GM18868 (cell line): ENCODE measurements around the gene OARD1.
"Not testable (repeated sequence)": the region's sequence is repeated elsewhere in the genome, so short reads cannot be mapped to it uniquely, and the experiment has no call there.

Experiments used
- ATAC-seq: cut with Tn5 transposase; IDR thresholded peaks from one replicate; pipeline ENCODE4 v1.9.1; 2021; ENCODE audit warnings: mild to moderate bottlenecking, moderate library complexity; ENCODE audit not compliant: unreplicated experiment

The OARD1 gene

DNA sequence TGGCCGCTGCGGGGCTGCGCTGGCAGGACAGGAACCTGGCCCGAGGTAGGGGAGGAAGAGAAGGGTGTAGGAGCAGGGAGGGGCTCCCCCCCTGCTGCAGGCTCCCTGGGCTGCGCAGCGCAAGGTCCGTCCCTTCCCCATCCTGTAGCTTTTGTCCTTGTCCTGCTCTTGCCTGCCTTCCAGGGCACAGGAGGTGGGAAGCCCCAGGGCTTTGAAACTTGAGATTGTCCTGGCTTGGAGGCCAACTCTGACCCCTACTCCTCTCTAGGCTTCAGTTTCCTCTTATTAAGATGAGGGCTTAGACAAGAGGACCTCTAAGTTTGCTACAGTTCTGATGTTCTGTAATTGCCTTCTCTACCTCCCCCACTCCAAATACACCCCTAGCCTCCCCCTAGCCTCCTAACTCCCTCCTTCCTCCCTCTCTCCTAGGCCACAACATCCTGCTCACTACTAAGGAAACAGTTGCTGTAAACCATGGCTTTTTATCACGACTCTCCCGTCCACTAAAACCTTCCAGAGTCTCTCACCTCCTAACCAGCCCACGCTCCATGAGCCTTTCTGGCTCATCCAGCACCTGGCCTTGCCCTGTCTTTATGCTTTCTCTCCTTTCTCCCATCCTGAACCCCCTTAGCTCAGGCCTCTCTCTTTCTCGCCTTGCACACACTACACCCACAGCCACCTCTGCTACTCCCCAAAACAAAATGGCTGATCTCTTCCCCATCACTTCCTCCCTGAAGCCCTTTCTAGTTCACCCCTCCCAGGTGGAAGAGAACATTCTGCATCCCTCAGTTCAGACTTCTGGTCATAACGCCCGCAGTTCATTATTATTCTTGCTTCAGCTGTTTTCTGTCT lies 43.4 kb downstream of the OARD1 start:
- ATAC-seq, result peak; percentile 27

DNA sequence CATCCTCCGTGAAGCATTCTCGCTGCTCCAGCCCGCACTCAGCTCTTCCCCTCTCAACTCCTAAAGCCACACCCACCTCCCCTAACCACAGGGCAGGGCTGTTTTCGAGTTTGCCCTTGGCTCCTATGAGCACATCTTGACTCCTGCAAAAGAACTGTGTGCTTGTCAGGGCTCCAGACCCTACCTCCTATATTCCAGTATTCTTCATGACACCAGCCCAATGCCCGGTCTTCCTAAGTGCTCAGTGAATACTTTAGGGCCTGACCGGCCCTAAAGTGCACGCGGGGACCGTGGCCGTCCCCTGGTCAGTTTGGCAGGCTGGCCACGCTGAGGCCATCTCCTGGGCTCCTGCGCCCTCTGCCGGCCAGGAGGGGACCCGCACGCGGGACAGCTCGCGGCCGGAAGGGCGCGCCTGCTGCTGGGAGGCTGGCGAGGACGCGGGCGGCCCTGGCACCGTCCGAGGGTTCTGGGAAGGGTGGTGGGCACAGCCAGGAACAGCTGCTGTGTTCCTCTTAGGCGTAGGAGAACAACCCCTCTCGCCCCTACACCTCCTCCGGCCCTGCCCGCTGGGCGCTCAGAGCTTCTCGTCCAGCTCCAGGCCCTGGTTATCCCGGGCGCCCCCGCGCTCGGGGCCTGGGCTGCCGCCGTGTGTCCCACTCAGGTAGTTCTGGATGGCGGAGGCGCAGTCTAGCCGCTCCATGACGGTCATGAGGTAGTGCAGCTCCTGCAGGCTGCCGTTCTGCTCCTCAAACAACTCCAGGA lies 44.2 kb downstream of the OARD1 start:
- ATAC-seq, result peak; percentile 90

DNA sequence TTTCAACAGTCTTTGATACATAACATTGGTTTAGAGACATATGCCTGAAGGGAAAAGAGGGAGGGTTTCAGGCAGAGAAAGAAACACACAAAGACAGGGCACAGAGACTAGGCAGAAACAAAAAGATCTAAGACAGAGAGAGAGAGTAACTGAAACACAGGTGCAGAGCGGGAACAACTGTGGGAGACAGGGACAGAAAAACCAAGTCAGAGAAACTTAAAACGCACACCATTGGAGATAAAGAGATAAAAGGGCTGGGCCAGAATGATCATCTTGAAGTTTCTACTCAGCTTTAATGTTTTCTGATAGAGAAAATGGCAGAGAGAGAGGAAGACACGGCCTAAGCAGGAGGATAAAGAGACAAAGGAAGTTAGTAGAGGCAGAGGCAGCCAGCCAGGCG lies 44.9 kb downstream of the OARD1 start:
- no peak for ATAC-seq

DNA sequence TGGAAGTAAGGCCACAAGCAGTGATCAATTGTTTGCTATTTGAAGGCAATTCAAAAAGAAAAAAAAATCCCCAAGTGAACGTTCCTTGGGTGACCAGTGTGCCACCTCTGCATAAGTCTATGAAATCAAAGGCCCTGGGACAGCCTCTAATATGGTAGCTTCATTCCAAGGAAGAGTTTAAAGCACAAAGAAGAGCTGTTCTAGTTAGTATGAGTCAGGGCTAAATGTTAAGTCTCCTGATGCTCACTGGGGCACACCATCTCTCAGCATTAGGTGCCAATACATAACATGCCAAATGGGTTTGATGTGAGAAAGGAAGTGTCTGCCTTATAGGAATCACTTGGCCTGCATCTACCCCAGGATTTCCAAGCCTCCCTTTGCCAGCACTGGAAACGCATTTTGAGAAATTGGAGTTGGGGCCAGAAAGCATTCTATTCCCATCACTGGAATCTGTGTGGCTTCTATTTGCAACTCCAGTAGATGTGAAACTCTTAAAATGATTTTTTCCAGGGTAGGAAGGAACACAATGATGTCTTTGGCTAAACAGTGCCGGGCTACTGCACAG lies 46.1 kb downstream of the OARD1 start:
- no peak for ATAC-seq

DNA sequence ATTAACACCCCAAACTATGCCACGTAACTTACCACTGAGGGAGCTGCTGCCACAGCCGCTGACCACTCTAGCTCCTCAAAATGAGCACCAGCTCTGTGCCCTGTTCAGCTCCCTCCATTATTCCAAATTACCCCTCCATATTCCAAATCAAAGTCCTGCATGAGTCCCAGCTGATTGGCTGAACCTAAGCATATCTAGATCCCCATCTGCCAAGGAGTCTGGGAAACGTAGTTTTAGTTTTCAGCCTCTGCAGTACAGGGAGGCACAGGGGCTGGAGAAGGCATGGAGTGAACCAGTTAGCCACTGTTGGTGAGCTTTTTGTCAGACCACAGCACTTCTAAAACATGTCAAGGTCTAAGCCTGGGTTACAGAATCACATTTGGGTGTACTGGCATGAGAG lies 49.0 kb downstream of the OARD1 start:
- ATAC-seq, result no peak

- ATAC-seq, result no peak
Measured at GRCh38 chr6:41022294-41022693, 49.9 kb downstream of the OARD1 start.

- no peak for ATAC-seq
Measured at GRCh38 chr6:41021832-41022231, 50.3 kb downstream of the OARD1 start.

DNA sequence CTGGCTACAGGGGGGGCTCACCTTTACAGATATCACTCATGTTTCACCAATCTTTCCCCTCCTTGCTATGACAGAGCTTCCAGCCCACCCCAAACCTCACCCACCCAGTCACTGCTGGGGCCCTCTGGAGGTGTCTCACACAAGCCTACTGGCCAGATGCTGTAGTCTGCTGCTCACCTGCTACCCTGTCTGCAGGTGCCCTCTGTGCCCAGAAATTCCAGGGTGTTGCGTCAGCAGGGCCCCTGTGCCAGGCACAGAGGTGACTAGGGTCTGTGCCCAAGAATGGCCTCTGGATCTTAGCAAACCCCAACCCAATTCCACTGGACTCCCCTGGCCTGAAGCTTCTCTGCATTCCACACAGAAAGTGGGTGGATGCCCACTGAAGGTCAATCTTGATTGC lies 54.5 kb downstream of the OARD1 start:
- no peak for ATAC-seq

DNA sequence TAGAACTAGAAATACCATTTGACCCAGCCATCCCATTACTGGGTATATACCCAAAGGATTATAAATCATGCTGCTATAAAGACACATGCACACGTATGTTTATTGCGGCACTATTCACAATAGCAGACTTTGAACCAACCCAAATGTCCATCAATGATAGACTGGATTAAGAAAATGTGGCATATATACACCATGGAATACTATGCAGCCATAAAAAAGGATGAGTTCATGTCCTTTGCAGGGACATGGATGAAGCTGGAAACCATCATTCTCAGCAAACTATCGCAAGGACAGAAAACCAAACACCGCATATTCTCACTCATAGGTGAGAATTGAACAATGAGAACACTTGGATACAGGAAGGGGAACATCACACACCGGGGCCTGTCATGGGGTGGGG lies 56.3 kb downstream of the OARD1 start:
- not testable (repeated sequence) for ATAC-seq

- no peak for ATAC-seq
Measured at GRCh38 chr6:41014780-41015179, 57.4 kb downstream of the OARD1 start.
